AG08395 (cell line): ENCODE measurements around the gene DOLK.

Experiments
- DNase-seq: peaks from one replicate; pipeline ENCODE4 v3.0.0; 2012; ENCODE audit warnings: mixed read lengths, low spot score

The DOLK gene

DNA sequence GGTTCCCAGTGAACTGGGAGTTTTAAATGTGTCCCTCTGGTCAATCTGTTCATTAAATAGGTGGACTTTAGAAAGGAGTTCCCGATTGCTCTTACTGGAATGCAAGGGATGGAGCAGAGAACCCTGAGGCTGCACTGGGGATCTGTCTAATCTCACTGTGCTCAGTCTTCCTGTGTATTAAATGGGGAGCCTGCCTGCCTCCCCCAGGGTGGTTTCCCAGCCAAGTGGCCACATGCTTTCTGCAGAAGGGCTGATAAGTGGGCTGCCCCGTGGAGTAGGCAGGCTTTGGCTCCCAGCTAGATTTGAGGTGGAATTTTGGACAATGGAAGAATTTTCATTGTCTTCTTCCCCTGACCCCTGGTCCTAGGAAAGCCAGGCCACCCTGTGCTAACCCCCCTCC lies 40.7 kb downstream of the DOLK start:
- no peak for DNase-seq

DNA sequence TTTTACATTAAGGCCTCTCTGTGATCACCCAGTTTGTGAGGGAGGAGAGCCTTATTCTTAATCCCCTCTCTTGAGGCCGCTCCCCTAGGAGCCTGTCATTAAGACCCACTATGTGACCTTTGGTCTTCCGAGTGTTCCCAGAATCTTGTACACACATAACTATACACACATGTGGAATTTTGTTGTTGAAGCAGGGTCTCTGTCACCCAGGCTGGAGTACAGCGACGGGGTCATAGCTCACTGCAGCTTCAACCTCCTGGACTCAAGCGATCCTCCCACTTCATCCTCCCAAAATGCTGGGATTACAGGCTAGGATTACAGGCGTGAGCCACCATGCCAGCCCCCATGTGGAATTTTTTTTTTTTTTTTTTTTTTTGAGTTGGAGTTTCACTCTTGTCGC lies 41.4 kb downstream of the DOLK start:
- no peak for DNase-seq

GRCh38 chr9:128903871-128904620 lies 43.4 kb downstream of the DOLK start:
- no peak for DNase-seq

- DNase-seq, result no peak
These were observed 44.3 kb downstream of the DOLK start for GRCh38 chr9:128903079-128903461.

DNA sequence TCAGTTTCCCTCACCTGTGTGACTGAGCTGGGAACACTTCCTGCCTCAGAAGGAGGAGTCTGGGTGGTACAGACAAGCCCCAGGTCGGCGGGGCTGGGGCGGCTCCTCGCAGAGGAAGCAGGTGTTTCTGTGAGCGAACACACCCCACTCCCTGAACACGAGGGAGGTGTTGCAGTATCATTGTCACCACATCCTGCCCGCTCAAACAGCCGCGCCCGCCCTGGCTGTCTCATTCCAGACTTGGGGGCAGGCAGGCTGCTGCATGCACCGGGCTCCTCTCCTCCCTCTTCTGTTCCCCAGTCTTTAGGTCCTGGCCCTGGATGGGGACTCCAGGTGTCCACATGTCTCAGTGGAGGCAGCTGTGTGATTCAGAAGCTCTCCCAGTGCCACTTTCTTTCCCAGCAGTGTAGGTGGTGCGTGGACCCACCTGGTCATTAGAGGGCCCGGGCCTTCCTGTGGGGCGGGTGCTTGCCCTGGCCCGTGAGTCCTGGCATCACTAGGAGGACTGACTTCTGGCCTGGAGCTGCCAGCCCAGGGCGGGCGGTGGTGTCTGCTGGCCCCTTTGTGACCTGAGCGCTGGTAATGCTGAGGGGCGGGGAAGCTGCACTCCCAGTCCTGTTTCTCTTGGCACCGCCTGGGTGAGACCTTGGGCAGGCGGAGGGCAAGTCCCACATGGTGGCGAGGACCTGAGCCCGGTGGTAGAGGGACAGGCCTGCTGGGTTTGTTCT lies 44.9 kb downstream of the DOLK start:
- DNase-seq, result no peak

DNA sequence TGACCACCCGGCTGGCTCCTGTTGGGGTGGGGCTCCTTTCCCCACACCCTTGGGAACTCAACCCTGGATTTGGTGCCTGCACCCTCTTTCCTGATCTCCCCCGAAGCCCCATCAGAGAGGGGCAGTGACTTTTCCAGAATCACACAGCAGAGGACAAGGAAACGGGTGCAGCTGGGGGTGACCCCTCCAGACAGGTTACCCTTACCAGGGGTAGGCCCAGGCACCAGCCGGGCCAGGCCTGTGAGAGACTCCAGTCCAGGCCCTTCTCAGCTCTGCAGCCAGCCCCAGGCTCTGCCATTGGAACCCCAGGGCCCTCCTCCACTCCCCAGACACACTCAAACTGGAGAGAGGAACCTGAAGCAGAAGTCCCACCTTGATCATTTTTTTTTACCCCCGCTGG lies 45.6 kb downstream of the DOLK start:
- DNase-seq, result no peak

DNA sequence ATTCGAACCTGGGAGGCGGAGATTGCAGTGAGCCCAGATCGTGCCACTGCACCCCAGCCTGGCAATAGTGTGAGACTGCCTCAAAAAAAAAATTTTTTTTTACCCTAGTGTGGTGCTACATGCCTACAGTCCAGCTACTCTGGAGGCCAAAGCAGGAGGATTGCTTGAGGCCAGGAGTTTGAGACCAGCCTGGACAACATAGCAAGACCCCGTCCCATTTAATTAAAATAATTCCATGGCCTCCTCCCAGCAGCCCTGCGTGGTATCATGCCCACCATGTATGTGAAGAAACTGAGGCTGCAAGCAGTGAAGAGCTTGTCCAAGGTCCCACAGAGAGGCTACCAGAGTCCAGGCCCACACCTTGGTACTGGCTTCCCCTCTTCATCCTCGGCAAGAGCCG lies 46.0 kb downstream of the DOLK start:
- DNase-seq, result no peak

GRCh38 chr9:128899566-128900322 lies 47.7 kb downstream of the DOLK start:
- DNase-seq, result peak; percentile 31

- DNase-seq, result no peak
These were observed 48.4 kb downstream of the DOLK start for GRCh38 chr9:128898845-128899565.

- no peak for DNase-seq
These were observed 49.0 kb downstream of the DOLK start for GRCh38 chr9:128898382-128898781.

DNA sequence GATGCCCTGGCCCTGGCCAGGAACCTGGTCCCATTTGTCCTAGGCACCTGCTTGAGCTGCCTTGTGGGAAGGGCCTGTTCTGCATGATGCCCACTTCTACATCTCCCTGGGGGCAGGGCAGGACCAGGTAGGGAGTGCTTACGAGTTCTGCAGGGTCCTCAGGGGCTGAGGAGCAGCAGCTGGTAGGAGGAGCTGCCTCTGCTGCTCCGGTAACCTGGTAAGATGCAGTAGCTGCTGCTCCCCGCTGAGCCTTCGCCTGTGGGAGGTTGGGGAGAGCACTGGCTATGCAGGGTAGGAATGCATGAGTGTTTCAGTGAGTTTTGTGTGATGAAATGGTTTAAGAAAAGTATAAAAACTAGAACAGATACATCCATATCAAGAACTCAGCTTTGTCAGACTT lies 51.8 kb downstream of the DOLK start:
- DNase-seq, result no peak
